Middle frontal gyrus (tissue), 1 donor: ENCODE results near the gene SH2D4B.
"Not testable (repeated sequence)": the region's sequence is repeated elsewhere in the genome, so short reads cannot be mapped to it uniquely, and the experiment has no call there.

Experiments used
- DNase-seq: peaks from one replicate; pipeline ENCODE4 v3.0.0-alpha.2; 2015; ENCODE audit warnings: low spot score; ENCODE audit errors: extremely low spot score

The SH2D4B gene

DNA sequence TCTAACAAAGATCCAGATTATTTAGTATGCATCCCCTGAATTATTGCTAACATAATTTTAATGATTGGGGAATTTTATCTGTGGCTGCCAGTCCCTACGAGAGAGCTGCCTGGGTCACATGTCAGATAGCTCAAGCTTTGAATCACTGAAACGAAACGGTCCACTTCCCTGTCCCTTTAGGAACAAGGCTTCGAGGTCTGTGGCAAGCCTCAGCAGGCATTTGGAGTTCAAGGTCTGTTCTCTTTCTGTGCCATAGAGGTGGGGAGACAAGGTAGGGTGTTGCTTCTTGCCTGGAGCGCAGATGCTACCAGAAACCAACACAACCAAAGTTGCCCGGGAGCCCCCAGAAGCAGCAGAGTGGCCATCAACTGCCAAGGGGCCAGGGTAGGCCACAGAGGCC is 13.9 kb upstream of the SH2D4B start:
- DNase-seq = no peak

DNA sequence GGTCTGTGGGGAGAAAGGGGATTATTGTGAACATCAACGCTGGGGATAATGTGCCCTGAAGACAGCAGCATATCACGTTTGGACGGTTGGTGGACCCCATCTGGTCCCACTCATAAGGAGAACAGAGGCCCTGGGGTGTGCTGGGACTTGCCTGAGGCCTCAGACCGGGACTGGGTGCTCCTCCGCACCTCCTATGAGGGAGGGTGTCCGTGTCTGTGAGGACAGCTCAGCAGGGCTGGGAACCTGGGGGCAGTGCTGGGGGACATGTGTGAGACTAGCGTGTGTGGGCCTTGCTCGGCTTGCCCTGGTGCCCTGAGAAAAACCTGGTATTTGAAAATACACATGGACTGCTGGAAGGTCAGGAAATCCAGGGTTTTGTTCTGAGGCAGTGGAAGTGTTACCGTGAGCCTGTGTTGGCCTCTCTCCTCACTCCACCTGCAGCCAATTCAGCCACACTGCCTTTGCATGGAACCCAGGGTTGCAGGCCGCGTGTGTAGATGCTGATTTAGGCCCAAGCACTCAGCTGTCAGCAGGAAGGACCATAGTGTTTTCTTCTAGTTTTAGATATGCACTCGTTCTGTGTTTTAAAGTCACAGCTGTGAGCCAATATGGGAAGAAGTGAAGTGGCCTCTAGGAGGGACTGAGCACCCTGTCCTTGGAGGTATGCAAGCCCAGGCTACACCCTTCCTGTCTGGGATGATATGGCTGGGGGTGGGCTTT is 13.4 kb upstream of the SH2D4B start:
- DNase-seq = no peak

- DNase-seq = no peak
These were observed 11.5 kb upstream of the SH2D4B start for GRCh38 chr10:80526218-80526617.

GRCh38 chr10:80526742-80527141 is 11.0 kb upstream of the SH2D4B start:
- no peak for DNase-seq

DNA sequence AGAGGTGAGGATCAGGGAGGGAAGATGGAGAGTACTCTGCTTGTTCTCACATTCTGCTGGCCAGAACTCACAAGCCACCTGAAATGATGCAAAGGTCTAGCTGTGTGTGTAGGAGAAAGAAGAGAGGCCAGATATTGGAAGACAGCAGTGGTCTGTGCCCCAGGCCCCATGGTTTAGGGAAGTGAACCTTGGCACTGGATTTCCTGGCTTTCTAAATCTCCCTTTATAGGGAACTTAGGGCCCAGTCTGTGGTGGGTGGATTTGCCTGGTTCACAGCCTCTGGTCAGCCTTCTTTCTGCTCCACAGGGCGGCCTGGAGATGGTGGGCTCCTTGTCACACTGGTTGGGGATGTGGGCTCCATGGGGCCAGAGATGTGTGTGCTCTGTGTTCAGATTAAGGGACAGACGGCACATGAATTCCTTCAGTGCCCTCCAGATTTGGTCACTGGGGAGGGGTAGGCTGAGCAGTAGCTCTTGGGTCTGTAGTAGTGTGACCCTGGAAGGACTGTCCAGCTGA is 9.5 kb upstream of the SH2D4B start:
- no peak for DNase-seq

GRCh38 chr10:80528901-80529300 is 8.8 kb upstream of the SH2D4B start:
- DNase-seq = no peak

DNA sequence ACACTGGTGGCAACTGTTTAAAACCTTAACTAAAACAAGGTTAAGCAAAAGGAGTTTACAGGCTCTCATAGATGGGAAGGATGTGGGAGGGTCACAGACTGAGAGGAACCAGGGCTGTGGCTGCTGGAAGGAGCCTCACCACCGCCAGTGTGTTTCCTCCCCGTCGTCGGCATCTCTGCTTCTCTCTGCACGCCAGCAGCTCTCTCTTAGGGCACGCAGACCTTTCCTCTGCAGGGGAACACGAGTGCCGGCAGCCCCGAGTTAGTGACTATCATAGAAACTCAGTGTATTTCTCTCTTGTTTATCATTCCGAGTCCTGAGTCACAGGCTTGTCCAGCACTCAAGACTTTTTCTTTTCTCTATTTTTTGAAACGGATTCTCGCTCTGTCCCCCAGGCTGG is 8.1 kb upstream of the SH2D4B start:
- no peak for DNase-seq

GRCh38 chr10:80530251-80530650 is 7.5 kb upstream of the SH2D4B start:
- DNase-seq = no peak

GRCh38 chr10:80530816-80531215 is 6.9 kb upstream of the SH2D4B start:
- DNase-seq = no peak

GRCh38 chr10:80532571-80532970 is 5.1 kb upstream of the SH2D4B start:
- DNase-seq = no peak

DNA sequence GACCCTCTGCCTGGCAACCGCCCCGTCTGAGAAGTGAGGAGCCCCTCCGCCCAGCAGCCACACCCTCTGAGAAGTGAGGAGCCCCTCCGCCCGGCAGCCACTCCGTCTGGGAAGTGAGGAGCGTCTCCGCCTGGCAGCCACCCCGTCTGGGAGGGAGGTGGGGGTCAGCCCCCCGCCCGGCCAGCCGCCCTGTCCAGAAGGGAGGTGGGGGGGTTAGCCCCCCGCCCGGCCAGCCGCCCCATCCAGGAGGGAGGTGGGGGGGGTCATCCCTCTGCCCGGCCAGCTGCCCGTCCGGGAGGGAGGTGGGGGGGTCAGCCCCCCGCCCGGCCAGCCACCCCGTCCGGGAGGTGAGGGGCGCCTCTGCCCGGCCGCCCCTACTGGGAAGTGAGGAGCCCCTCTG is 3.6 kb upstream of the SH2D4B start:
- DNase-seq = not testable (repeated sequence)

DNA sequence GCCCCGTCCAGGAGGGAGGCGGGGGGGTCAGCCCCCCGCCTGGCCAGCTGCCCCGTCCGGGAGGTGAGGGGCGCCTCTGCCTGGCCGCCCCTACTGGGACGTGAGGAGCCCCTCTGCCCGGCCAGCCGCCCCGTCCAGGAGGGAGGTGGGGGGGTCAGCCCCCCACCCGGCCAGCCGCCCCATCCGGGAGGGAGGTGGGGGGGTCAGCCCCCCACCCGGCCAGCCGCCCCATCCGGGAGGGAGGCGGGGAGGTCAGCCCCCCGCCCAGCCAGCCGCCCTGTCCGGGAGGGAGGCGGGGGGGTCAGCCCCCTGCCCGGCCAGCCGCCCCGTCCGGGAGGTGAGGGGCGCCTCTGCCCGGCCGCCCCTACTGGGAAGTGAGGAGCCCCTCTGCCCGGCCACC is 3.1 kb upstream of the SH2D4B start:
- not testable (repeated sequence) for DNase-seq

DNA sequence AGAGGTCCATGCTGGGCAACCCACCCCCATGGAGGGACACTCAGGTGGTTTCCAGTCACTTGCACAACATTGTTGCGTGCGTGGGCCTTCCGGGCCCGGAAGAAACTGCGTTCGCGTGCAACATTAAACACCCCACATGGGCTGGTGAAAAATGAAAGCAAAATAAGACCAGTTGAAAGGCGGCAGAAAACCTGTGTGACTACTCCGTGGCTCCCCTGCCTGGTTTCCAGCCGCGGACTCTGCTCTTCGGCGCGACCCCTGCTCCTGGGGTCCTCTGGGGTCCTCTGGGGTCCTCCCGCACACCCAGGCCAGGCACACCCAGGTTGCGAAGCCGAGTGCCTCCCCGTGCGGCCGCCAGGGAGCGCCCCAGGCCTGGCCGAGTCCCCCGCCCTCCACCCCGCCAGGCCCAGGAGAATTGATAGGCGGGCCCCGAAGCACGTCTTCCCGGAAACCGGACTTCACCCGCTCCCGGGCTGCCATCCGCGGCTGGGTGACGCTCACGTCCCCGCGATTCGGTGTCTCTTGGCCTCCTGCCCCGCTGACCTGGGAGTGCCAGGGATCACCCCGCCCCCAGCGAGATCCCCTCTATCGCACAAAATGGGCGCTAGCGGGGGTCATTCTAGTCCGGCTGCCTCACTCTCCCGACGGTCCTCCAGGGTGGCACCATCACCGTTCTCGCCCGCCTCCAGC is 1.9 kb upstream of the SH2D4B start:
- no peak for DNase-seq

DNA sequence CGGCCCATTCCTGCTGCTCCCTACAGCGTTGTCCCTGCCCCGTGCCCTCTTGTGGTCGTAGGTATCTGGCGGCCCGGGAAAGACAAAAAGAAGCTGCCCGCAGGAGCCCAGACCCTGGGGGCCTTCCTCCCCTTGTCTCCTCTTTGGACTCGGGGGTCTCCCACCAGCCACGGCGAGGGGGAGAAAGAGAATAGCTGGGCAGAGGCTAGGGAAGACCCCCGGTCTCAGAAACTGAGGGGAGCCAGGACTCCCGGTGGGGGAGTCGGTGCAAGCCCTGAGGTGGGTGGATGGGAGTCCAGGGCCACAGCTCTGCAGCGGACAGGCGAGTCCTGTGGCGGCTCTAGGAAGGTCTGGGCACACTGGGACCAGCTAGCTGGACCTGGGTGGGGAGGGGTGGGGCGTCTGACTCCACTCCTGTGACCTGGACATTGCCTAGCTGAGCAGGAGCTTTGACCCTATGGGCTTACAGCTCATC is 1.3 kb upstream of the SH2D4B start:
- no peak for DNase-seq

DNA sequence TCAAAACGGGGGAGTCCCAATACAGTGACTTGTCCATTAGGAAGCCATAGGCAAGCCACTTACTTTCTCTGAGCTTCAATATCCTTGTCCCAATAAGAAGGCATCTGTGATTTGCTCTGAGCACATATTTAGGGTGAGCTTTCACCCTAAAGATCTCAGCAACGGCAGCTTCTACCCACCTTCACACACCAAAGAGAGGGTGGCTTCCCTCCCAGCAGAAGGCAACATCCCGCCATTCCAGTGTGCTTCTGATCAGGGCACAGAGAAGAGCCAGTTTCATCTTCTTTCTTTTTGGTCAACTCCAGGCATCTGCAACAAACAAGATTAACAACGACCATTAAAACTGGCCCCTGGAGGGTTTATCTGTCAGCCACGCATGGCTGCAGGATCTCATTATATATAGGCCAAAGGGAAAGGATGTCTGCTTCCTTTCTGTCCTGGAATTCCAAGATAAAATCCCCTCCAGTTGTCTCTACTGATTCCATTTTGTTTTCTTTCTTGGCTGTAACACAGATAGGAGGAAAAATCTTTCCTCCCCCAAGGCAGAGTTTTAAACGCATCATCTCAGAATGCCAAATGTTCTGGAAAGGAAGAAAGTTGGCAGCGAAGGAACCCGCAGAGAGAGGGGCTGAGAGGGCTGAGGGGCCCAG is 491 bp upstream of the SH2D4B start:
- no peak for DNase-seq

DNA sequence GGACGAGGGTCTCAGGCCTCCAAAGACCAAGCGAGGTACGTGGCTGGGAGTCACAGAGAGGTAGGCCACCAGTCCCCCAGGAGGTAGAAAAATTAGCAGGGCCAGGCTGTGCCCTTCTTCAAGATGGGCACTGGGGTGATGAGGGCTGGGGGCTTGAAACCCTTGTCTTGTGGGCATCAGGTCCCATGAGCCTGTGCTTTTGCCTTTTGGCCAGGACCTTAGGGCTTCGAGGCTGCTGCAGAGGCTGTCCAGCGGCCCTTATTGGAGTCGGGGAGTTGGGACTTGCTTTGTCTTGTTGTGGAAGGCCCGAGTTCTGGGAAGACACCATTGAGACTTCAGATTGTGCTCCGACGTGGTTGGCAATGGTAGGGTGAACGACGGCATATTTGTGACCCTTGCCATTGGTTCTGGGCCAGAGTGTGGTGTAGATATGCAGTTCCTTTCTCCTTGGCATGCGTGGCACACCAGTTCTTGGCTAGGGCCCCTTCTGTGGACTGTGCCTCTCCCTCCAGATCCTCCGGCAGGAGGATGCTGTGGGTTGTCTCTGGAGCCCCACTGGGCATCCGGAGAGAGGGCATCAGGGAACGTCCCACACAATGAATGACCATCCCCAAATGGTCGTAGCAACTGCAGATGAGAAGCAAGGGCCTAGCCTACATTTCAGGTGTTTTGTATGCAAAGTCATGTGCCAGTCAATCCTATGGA is 931 bp downstream of the SH2D4B start:
- DNase-seq = no peak

- no peak for DNase-seq
These were observed 1.8 kb downstream of the SH2D4B start for GRCh38 chr10:80539421-80540031.

GRCh38 chr10:80540136-80540535 is 2.4 kb downstream of the SH2D4B start:
- no peak for DNase-seq

DNA sequence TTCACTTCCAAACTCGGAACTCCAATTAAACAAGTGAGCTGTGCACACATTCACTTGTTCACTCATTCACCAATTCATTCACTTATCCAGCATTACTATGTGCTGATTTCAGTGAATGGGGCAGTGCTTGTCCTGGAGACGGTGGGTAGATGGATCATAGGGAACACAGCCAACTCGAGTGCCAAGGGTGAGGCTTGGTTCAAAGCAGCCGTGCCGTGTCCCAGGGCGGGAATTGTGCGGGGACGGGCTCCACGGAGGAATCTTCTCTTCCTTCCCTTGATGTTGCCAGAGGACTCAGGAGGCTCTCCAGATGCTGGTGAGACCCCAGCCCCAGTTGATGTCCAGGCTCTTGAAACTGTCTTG is 2.9 kb downstream of the SH2D4B start:
- DNase-seq = no peak

GRCh38 chr10:80540981-80541750 is 3.5 kb downstream of the SH2D4B start:
- DNase-seq = no peak

DNA sequence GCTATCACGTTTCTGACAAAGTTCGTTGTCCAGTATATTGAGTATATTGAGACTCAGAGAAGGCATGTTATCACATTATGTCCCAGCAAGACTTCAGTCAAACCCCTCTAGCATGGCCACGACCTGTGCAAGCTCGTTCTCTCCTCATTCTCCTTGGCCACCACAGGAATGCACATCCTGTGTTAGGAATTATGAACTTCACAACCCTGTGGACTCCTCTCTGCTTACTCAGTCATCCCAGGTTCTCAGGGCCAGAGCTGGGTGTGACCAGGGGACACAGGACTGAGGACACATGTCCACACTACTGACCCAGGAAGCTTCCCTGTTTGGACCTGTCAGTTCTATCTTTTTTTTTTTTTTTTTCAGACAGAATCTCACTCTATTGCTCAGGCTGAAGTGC is 4.4 kb downstream of the SH2D4B start:
- no peak for DNase-seq
